GM18502 (cell line): ENCODE measurements around the gene SMIM11.
"Not testable (repeated sequence)": the region's sequence is repeated elsewhere in the genome, so short reads cannot be mapped to it uniquely, and the experiment has no call there.

Experiments used
- ATAC-seq: cut with Tn5 transposase; IDR thresholded peaks from one replicate; pipeline ENCODE4 v1.9.1; 2021; ENCODE audit warnings: mild to moderate bottlenecking; ENCODE audit not compliant: unreplicated experiment, poor library complexity

Gene SMIM11

DNA sequence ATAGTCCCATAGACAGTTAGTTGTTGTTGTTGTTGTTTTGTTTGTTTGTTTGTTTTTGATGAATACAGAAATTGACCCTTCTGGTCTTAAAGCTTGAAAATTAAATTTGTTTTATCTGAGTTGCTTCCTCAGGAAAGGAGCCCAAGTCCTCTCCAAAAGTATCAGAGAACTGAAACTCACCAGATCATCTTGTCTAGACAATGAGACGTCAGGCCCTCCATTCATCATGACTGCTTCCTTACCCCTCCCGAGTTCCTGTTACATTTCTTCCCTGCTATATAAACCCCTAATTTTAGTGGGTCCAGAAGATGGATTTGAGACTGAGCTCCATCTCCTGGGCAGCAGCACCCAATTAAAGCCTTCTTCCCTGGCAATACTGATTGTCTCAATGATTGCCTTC lies 31.4 kb downstream of the SMIM11 start:
- ATAC-seq, result not testable (repeated sequence)

DNA sequence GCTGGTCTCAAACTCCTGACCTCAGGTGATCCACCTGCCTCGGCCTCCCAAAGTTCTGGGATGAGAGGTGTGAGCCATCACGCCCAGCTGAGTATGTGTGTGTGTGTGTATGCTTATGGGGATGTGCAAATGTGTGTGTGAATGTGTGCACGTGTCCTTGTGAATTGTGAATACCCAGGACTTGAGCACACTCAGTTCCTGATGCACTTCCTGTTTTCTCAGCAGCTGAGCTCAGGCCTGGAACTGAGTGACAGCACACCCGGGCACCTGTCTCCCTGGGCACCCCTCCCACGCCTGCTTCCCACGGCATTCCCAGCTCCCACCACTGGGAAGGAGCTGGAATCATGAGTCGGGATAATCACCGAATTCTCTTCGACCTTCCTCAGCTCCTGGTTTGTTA lies 32.0 kb downstream of the SMIM11 start:
- not testable (repeated sequence) for ATAC-seq

DNA sequence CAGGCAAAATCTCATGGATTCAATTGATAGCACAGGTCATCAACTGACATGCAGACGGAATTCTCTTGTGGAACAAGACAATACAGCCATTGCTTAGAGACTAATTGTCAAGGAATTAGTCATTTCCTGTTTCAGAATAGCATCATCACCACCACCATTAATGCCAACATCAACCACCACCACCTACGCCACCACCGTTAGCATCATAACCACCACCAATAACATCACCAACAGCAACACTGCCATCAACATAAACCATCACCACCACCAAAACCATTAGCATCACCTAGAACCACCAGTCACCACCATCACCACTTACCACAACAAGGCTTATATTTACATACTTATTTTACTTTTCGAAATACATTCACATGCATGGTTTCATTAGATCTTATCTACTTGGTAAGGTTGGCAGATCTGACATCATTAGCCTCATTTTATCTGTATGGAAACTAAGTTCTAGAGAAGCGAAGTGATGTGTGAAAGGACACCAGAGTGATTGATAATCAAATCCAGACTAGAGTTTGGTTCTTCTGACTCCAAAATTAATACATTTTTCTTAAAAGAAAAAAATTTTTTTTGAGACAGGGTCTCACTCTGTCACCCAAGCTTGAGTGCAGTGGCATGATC lies 42.3 kb downstream of the SMIM11 start:
- not testable (repeated sequence) for ATAC-seq

DNA sequence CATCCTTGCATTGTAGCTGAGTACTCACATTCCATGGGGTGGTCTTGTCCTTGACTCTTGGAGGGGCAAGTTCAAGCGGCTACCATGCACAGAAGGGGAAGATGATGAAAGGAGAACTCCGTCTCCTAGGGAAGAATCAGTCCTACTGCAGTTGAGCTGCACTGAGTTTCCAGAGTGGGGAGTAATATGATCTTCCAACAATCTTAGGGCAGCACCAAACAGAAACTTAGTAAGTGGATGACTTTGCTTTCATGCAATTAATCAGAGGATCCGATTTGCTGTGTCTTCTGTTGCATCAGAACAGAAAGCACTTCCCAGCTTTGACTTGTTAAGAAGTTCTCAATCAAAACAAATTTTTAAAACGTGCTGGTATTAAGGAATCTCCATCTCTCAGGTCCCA lies 48.5 kb downstream of the SMIM11 start, which contains the start of gene SMIM34:
TSS of gene SMIM34 (minus strand) at position 147 of the 400 bp plus-strand sequence. CDS start at position 35, 112 bp downstream.
- ATAC-seq, result not testable (repeated sequence)

DNA sequence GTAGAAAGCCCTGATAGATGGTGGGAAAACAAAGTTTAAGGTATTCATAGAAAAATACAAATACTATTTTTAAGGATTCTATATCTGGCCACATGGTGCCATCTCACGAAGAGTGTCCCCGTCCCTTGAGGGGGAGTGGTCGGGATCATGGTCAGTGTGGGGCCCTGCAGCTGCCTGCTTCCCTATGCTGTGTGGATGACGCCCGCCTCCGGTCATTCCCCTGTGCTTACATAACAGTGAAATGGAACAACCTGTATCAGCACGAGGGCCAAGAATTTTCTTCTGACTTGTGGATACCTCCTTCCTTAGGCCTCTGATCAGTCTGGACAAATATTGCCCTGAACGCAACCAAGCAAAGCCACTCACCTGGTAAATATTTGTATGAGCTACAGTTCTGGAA lies 52.0 kb downstream of the SMIM11 start:
- not testable (repeated sequence) for ATAC-seq

DNA sequence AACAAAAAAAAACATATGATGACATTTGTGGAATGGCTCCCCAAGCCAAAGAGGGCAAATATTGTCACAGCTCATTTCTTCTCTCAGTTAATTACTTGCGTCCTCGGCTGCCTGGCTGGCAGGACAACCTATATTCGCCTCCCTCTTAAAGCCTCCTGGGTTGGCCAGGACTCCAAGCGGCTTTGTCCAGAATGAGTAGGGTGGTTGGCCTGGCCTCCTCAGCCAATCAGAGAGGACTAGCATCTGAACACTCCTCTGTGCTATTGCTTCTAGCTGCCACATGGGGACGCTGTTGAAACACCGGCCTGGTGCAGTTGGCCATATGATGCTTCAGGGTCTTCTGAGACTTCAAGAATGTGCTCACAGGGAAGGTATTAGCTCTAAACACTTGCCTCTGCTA lies 53.1 kb downstream of the SMIM11 start:
- not testable (repeated sequence) for ATAC-seq

DNA sequence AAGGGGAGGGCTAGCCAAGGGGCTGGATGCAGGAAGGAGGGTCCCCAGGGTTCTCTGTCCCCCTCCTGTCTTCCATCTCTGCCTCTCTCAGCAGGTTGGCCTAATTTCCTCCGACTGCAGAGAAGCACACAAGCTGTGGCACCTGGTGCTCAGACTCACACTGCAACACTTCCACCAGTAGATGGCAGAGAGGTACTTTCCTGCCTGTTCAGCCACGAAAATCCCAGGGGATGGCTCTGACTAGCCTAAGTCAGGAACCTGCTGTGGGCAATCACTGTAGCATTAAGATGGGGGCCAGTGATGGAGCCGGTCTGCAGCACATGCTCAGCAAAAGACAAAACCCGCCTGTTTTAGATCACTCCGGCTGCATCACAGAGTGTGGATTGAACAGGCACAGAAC lies 54.4 kb downstream of the SMIM11 start:
- not testable (repeated sequence) for ATAC-seq
